Esophagus squamous epithelium (tissue), 5 donors: ENCODE results near the gene POC1A. TPM values are rescaled to one million over a fixed set of nuclear protein-coding genes. Genes with fewer than 3 reads are reported as not detected.

Experiments used
- DNase-seq: peaks from one replicate; lab custom pipeline; 2025; lab: John Stamatoyannopoulos, UW
- H3K27ac ChIP-seq, 4 donors: fragments of 200-600 bp; sonication (generic); one replicate each; pipeline ENCODE4 v1.5.1; 2016 to 2019; ENCODE audit warnings: mild to moderate bottlenecking in 1 of 4
- H3K27me3 ChIP-seq, 4 donors: fragments of 200-600 bp; sonication (generic); 1 replicate in 3 of 4; 2 replicates in 1 of 4; pipeline versions ENCODE4 v1.5.1 to v1.6.0; 2017 to 2021; ENCODE audit warnings: antibody characterized with exemption in 1 of 4
- H3K36me3 ChIP-seq, 3 donors: fragments of 200-600 bp; sonication (generic); one replicate each; pipeline ENCODE4 v1.5.1; 2016 to 2019
- H3K4me1 ChIP-seq, 3 donors: fragments of 200-600 bp; sonication (generic); one replicate each; pipeline ENCODE4 v1.5.1; 2017 to 2019
- H3K4me3 ChIP-seq, 4 donors: fragments of 200-600 bp; sonication (generic); 1 replicate in 3 of 4; 2 replicates in 1 of 4; pipeline ENCODE4 v1.5.1; 2016 to 2019; ENCODE audit warnings: mild to moderate bottlenecking in 2 of 4, moderate library complexity in 1 of 4
- H3K9me3 ChIP-seq, 3 donors: fragments of 200-600 bp; sonication (generic); one replicate each; pipeline ENCODE4 v1.5.1; 2016 to 2019
- POLR2A ChIP-seq, 4 donors: fragments of 450-650 bp; IDR thresholded peaks; one replicate each; pipeline ENCODE4 v1.6.1; 2017; ENCODE audit warnings: antibody characterized with exemption in 4 of 4, mild to moderate bottlenecking in 4 of 4, moderate library complexity in 3 of 4
- WGBS, 2 donors: methylation state at CpG; one replicate each; pipeline ENCODE4 v1.1.5; 2018; 5-methylcytosine and 5-hydroxymethylcytosine counted together
- intact Hi-C: fragments of 100-400 bp; cut with DNase I; formaldehyde crosslinking; loops from one replicate; pipeline ENCODE4 v1.15.0; 2022
- total RNA-seq, 4 donors: library from RNA; depleted of rRNA; stranded (reverse); fragments of >200 nt; gene quantifications; one replicate each; pipeline ENCODE4 v1.1.0, GENCODE V29; 2016
- TF ChIP-seq, protein P1 (sequence below), 6 experiments: fragments of 450-650 bp in 4 of 6; fragments of 200-600 bp in 2 of 6; sonication (generic) in 2 of 6; IDR thresholded peaks; one replicate each; pipeline ENCODE4 v1.5.1; 2016 to 2019; ENCODE audit warnings: antibody characterized with exemption in 6 of 6, mild to moderate bottlenecking in 4 of 6, moderate library complexity in 4 of 6
- donor health status: DM: yes; HTN: yes; CAD: no.

The POC1A gene
- total RNA-seq, 4 donors from 2014 or later = 2.7 to 10.3 (median 4.8) TPM

DNA sequence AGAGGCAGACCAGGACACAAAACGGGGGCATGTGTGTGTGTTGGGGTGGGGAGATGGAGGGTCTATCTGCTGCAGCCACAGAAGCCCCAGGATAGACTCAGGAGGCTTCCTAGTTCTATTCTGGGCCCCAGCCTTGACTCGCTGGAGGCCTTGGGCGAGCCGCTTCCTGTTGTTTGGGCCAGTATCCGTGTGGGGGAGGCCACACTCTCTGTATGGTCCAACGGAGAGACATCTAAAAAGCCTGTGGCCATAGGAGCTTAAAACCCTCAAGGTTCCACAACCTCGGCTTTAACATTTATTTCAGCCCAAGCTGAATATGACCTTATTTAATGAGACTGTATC is 32.8 kb downstream of the POC1A start:
- Histone ChIP-seq H3K27me3 (no peaks in the 10 kb centered on the region), H3K27ac (peak overlapping the region; percentile 42 to 70 (median 52)), H3K4me1 (peaks cover 15 to 59% (median 26%) of the 10 kb centered on the region in 3 donors), H3K9me3 (no peaks in the 10 kb centered on the region), H3K4me3 (no peak overlapping the region), H3K36me3 (no peaks in the 10 kb centered on the region)
- intact Hi-C loops = loop anchor here (5.0 to 10.0 kb wide), 2 partner anchors 67 to 119 kb away; partner anchors contain the start of gene DUSP7
- no peak for TF ChIP-seq POLR2A (IDR thresholded peaks at IDR 0.05)
- TF ChIP-seq, protein P1, sequence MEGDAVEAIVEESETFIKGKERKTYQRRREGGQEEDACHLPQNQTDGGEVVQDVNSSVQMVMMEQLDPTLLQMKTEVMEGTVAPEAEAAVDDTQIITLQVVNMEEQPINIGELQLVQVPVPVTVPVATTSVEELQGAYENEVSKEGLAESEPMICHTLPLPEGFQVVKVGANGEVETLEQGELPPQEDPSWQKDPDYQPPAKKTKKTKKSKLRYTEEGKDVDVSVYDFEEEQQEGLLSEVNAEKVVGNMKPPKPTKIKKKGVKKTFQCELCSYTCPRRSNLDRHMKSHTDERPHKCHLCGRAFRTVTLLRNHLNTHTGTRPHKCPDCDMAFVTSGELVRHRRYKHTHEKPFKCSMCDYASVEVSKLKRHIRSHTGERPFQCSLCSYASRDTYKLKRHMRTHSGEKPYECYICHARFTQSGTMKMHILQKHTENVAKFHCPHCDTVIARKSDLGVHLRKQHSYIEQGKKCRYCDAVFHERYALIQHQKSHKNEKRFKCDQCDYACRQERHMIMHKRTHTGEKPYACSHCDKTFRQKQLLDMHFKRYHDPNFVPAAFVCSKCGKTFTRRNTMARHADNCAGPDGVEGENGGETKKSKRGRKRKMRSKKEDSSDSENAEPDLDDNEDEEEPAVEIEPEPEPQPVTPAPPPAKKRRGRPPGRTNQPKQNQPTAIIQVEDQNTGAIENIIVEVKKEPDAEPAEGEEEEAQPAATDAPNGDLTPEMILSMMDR (IDR thresholded peaks at IDR 0.05) = no peak
- 45 to 52% methylated on average over 2 to 7 of the region's 7 CpGs for WGBS, 2 donors
- no peak for DNase-seq

GRCh38 chr3:52120556-52121463 is 33.4 kb downstream of the POC1A start:
- intact Hi-C loops = loop anchor here (5.0 to 10.0 kb wide), 2 partner anchors 66 to 119 kb away; partner anchors contain the start of gene DUSP7
- no peaks in the 10 kb centered on the region for H3K27me3 ChIP-seq

DNA sequence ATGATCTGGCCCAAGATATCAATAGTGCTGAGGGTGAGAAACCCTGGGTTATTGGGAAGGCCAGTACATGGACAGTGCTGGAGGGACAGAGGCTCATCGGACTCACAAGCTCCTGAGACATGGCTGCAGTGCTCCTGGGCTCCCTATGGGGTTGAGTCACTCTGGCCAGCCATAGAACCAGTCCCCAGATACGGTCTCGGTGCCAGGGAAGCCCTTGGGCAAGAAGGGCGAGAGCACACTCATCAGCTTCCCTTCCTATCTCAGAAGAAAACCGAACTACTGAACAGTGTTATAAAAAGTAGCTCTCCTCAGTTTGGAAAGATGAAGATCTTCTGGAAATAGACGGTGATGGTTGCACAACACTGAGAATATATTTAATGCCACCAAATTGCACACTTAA is 34.4 kb downstream of the POC1A start:
- intact Hi-C loops = loop anchor here (5.0 to 10.0 kb wide), 2 partner anchors 65 to 118 kb away; partner anchors contain the start of gene DUSP7
- Histone ChIP-seq H3K36me3 (no peaks in the 10 kb centered on the region), H3K27me3 (no peaks in the 10 kb centered on the region), H3K4me3 (no peak overlapping the region), H3K9me3 (no peaks in the 10 kb centered on the region), H3K4me1 (peaks cover 15 to 64% (median 27%) of the 10 kb centered on the region in 3 donors), H3K27ac (no peak overlapping the region)
- TF ChIP-seq POLR2A (IDR thresholded peaks at IDR 0.05) = no peak
- TF ChIP-seq, protein P1 (IDR thresholded peaks at IDR 0.05) = no peak
- no peak for DNase-seq
- WGBS, 2 donors = 79 to 85% methylated on average over 6 of the region's 6 CpGs

More at GRCh38 chr3:52120556-52121463, 33.4 kb downstream of the POC1A start:
- DNase-seq = no peak
- TF ChIP-seq, protein P1 (IDR thresholded peaks at IDR 0.05) = no peak
- TF ChIP-seq POLR2A (IDR thresholded peaks at IDR 0.05) = no peak
- Histone ChIP-seq H3K36me3 (no peaks in the 10 kb centered on the region), H3K4me3 (no peak overlapping the region), H3K27ac (peak overlapping the region; percentile 42 to 70 (median 52)), H3K4me1 (peaks cover 15 to 58% (median 26%) of the 10 kb centered on the region in 3 donors), H3K9me3 (no peaks in the 10 kb centered on the region)
- 48 to 50% methylated on average over 1 to 3 of the region's 3 CpGs for WGBS, 2 donors

DNA sequence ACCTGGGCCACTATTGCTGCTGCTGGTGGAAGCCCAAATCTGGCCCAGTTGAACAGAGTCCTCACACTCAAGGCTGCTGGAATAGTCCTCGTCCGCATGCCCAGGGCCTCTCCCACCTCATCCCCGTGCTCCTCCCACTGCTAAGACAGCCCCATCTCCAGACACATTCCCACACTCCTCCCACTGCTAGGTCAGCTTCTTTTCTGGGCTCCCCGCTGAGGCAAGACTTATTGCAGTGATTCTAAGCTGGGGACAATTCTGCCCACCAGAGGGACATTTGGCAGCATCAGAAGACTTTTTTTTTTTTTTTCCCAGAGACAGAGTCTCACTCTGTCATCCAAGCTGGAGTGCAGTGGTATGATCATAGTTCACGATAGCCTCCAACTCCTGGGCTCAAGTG is 35.1 kb downstream of the POC1A start:
- no peaks in the 10 kb centered on the region for H3K27me3 ChIP-seq
- DNase-seq = no peak
- peaks cover 16 to 71% (median 34%) of the 10 kb centered on the region in 3 donors for H3K4me1 ChIP-seq
- no peak overlapping the region for H3K4me3 ChIP-seq
- intact Hi-C loops = no loop called here
- TF ChIP-seq POLR2A (IDR thresholded peaks at IDR 0.05) = no peak
- TF ChIP-seq, protein P1 (IDR thresholded peaks at IDR 0.05) = no peak
- no peaks in the 10 kb centered on the region for H3K9me3 ChIP-seq
- no peak overlapping the region for H3K27ac ChIP-seq
- no peaks in the 10 kb centered on the region for H3K36me3 ChIP-seq
- 81 to 95% methylated on average over 5 of the region's 5 CpGs for WGBS, 2 donors
